Sigmoid colon (tissue), 4 donors: Measurements from ENCODE around the gene ADAMTS12.

ENCODE experiments used
- CTCF ChIP-seq, 4 experiments: fragments of 450-650 bp in 3 of 4; fragments of 200-600 bp in 1 of 4; IDR thresholded peaks; one replicate each; pipeline ENCODE4 v1.5.1; 2016 to 2019; ENCODE audit warnings: antibody characterized with exemption in 4 of 4, mild to moderate bottlenecking in 3 of 4, moderate library complexity in 2 of 4
- EP300 ChIP-seq, 4 donors: sonication (generic); formaldehyde crosslinking; IDR thresholded peaks; one replicate each; pipeline ENCODE4 v1.6.1; 2017; ENCODE audit warnings: antibody characterized with exemption in 4 of 4
- POLR2A ChIP-seq, 2 donors: fragments of 450-650 bp; IDR thresholded peaks; one replicate each; pipeline ENCODE4 v1.6.1; 2016; ENCODE audit warnings: antibody characterized with exemption in 2 of 2, mild to moderate bottlenecking in 2 of 2, moderate library complexity in 2 of 2

- TF ChIP-seq POLR2A (IDR thresholded peaks at IDR 0.05) (no peak), CTCF (IDR thresholded peaks at IDR 0.05) (no peak), EP300 (IDR thresholded peaks at IDR 0.05) (no peak)
Observed at GRCh38 chr5:33474931-33475499, 416.8 kb downstream of the ADAMTS12 start.
